Tongue (tissue), 2 donors: Measurements from ENCODE around the gene PPIG. TPM values are rescaled to one million over a fixed set of nuclear protein-coding genes. Genes with fewer than 3 reads are reported as not detected.
"Not testable (repeated sequence)": the region's sequence is repeated elsewhere in the genome, so short reads cannot be mapped to it uniquely, and the experiment has no call there.

Source experiments
- DNase-seq: peaks from one replicate; pipeline ENCODE4 v3.0.0-alpha.2; 2015
- total RNA-seq: library from RNA; depleted of rRNA; stranded (reverse); fragments of >200 nt; gene quantifications from one replicate; pipeline ENCODE4 v1.2.3, GENCODE V29; 2014

PPIG gene
- total RNA-seq, 1 donor from 2014 or later: 46.1 TPM

GRCh38 chr2:169664978-169665930 lies 81.1 kb downstream of the PPIG start:
- no peak for DNase-seq

- DNase-seq: no peak
Observed at GRCh38 chr2:169667583-169667982, 83.4 kb downstream of the PPIG start.

GRCh38 chr2:169670215-169670651 lies 86.1 kb downstream of the PPIG start:
- no peak for DNase-seq

GRCh38 chr2:169670937-169671336 lies 86.8 kb downstream of the PPIG start:
- no peak for DNase-seq

GRCh38 chr2:169672406-169672805 lies 88.3 kb downstream of the PPIG start:
- no peak for DNase-seq

- no peak for DNase-seq
Observed at GRCh38 chr2:169673106-169673505, 89.0 kb downstream of the PPIG start.

- DNase-seq: no peak
Observed at GRCh38 chr2:169673921-169674320, 89.8 kb downstream of the PPIG start.

GRCh38 chr2:169676357-169676756 lies 92.2 kb downstream of the PPIG start:
- no peak for DNase-seq

- DNase-seq: no peak
Observed at GRCh38 chr2:169676850-169677249, 92.7 kb downstream of the PPIG start.

GRCh38 chr2:169683054-169683424 lies 98.9 kb downstream of the PPIG start:
- DNase-seq: no peak

GRCh38 chr2:169683425-169684134 lies 99.4 kb downstream of the PPIG start:
- no peak for DNase-seq

GRCh38 chr2:169684135-169684565 lies 100.0 kb downstream of the PPIG start:
- no peak for DNase-seq

GRCh38 chr2:169684712-169685111 lies 100.6 kb downstream of the PPIG start:
- not testable (repeated sequence) for DNase-seq

GRCh38 chr2:169686825-169687224 lies 102.7 kb downstream of the PPIG start:
- not testable (repeated sequence) for DNase-seq

GRCh38 chr2:169687943-169688342 lies 103.8 kb downstream of the PPIG start:
- not testable (repeated sequence) for DNase-seq

GRCh38 chr2:169690958-169691357 lies 106.8 kb downstream of the PPIG start:
- no peak for DNase-seq

Other genes starting within 250 kb of the PPIG start
- 0.10 TPM for gene LRP2, start 221.8 kb upstream of the PPIG start, total RNA-seq
- gene BBS5, start 104.9 kb upstream of the PPIG start, total RNA-seq: 12.2 TPM
- 2,840 TPM for gene KLHL41, start 74.6 kb upstream of the PPIG start, total RNA-seq
- 38.6 TPM for gene FASTKD1, start 10.5 kb upstream of the PPIG start, total RNA-seq
- gene CFAP210, start 110.1 kb downstream of the PPIG start, total RNA-seq: not detected
- 5.0 TPM for gene PHOSPHO2, start 110.1 kb downstream of the PPIG start, total RNA-seq
- 55.1 TPM for gene KLHL23, start 149.5 kb downstream of the PPIG start, total RNA-seq
- 72.5 TPM for gene SSB, start 214.5 kb downstream of the PPIG start, total RNA-seq
- 37.0 TPM for gene METTL5, start 240.6 kb downstream of the PPIG start, total RNA-seq
- gene UBR3, start 243.1 kb downstream of the PPIG start, total RNA-seq: 170 TPM